HG03066 (cell line): ENCODE measurements around the gene PLEK.
"Not testable (repeated sequence)": the region's sequence is repeated elsewhere in the genome, so short reads cannot be mapped to it uniquely, and the experiment has no call there.

Source experiments
- ATAC-seq: cut with Tn5 transposase; IDR thresholded peaks from one replicate; pipeline ENCODE4 v1.9.1; 2021; ENCODE audit warnings: low read depth; ENCODE audit not compliant: unreplicated experiment

Gene PLEK, protein sequence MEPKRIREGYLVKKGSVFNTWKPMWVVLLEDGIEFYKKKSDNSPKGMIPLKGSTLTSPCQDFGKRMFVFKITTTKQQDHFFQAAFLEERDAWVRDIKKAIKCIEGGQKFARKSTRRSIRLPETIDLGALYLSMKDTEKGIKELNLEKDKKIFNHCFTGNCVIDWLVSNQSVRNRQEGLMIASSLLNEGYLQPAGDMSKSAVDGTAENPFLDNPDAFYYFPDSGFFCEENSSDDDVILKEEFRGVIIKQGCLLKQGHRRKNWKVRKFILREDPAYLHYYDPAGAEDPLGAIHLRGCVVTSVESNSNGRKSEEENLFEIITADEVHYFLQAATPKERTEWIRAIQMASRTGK

GRCh38 chr2:68365087-68365486 is at the start of gene PLEK:
TSS of gene PLEK (plus strand) at chr2:68365282. CDS start at chr2:68365352, 70 bp downstream.
- ATAC-seq, result peak; percentile 68

DNA sequence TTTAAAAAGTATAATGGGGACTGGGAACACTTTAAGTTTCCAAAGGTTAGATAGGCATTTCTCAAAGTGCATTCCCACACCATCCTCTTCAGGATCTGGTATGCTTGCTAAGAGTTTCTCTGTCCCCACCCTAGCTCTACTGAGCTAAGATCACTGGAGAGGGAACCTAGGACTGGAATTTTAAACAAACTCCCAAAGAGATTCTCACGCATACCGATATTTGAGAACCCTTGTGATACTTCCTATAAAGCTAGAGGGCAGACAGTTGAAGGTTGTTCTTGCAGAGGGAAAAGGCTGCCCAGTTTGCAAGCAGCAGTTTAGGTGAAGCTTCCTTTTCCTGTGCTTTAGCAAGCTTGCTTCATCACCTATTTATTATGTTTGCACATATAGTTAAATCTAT is 49.0 kb upstream of the PLEK start:
- ATAC-seq, result no peak

DNA sequence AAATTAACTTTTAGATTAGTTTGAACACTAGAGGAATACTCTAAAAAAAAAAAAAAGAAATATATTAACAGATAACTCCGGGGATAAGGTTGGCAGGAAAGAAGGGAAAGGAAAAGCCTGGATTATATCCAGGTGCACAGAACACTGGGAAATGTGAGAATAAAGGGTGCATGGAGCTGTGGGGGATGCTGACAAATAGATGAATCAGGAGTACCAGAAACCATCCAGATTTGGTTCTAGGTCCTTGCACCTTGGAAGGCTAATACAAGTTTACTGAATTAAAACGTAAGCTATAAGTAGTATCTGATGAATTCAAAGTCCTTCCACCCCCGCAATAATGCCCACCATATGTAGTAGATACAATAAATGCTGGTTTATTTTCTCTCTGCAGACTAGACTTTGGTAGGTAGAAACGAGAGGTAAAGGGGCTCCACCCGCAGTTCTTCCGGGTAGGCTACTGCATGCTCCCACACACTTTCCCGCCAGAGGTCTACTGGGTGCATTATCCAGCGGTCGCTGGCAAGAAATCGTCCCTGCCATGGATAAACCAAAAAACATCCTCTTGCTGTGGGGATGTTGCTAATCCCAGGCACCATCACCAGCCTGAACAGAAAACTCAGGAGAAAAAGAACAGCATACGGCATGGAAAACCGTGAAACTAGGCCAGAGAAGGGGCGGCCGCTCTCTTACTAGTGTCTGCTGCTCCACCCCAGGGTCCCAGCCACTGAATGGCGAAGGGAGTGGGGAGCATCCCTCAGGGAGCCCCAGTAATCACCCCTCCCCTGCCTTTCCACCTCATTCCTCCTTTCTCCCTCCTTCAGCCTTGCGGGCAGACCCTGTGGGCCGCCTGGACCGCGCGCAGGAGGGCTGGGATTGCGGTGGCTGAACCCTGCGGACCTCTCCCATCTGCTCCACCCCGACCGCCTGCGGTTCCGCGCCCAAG is 46.8 kb upstream of the PLEK start:
- ATAC-seq, result no peak

DNA sequence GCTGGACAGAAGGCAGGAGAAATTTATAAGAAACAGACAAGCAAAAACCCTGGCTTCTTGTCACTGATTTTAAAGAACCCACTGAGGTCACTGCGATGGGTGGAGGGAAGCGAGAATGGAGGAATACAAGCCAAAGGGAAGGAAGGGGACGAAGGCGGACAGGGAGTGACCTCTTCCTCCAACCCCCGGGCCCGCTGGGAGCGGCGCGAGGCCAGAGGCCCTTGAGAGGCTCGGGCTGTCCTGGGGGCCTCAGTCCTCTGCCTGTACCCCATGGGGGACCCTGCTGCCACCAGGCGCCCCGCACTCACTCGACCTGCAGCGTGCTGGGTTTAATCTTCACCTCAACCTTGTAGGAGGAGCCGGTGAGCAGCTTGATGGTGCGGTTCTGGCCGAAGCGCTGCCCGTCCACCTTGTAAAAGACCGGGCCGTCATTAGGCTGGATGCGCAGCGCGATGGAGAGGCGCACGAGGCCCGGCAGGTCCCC is 46.1 kb upstream of the PLEK start:
- ATAC-seq, result no peak

DNA sequence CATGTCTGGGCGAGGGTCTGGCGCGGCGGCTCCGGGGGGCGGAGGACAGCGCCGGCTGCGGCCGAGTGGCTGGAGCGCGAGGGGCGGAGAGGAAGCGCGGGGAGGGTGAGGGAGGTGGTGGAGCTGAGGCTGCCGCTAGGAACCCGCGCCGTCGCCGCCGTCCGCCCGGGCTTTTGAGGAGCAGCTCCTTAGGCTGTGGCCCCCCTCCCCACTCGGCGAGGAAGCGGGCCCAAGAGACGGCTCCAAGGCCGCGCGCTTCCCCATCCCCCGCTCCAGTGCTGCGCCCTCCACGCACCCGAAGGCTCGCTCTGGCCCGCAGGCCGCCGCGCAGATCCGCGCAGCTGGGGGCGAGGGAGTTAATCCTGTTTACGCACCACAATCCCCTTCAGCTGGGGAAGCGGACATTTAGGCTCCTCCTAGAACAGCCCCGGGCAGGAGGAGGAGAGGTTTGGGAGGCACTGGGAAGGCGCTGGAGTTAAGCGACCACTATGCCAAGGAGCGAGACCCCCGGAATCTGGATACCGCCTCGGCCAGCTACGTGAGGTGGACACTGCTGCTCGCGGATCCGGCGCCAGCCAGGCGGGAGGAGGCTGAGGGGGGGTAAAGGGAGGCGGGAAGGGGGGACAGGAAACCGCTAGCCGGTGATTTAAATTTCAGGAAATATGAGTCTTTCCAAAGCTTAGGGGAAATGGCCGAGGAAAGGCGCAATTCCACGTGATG is 45.5 kb upstream of the PLEK start, which contains the start of gene CNRIP1:
CNRIP1 (minus strand) TSS at position 552 of the 720 bp plus-strand sequence; CDS start at position 3, 549 bp downstream.
- no peak for ATAC-seq

DNA sequence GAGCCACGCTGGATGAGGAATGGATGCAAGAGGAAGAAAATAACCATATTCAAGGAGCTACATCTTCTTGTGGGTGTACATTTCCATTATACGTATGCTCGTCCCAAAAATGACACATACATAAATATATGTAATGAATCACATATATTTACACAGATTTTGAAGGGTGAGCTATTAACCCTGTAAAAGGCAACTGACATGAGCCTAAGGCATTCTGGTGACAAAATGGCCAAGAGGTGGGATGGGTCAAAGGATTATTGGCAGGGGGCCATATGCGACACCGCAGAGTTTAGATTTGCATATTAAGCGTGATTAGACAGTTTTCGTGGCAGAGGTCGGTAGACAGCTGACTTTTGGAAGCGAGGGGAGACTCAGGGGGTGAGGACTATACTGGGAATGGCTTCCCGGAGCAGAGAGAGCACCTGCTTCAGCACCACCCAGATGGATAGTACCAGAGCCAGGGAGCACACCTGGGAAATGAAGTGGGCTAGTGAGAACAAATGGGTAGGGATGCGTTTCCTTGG is 44.9 kb upstream of the PLEK start:
- ATAC-seq, result no peak

GRCh38 chr2:68325056-68325455 is 40.0 kb upstream of the PLEK start:
- ATAC-seq, result no peak

GRCh38 chr2:68328901-68329300 is 36.2 kb upstream of the PLEK start:
- no peak for ATAC-seq

GRCh38 chr2:68330691-68331090 is 34.4 kb upstream of the PLEK start:
- no peak for ATAC-seq

GRCh38 chr2:68333009-68333408 is 32.1 kb upstream of the PLEK start:
- ATAC-seq, result no peak

- ATAC-seq, result no peak
Observed at GRCh38 chr2:68333931-68334330, 31.2 kb upstream of the PLEK start.

DNA sequence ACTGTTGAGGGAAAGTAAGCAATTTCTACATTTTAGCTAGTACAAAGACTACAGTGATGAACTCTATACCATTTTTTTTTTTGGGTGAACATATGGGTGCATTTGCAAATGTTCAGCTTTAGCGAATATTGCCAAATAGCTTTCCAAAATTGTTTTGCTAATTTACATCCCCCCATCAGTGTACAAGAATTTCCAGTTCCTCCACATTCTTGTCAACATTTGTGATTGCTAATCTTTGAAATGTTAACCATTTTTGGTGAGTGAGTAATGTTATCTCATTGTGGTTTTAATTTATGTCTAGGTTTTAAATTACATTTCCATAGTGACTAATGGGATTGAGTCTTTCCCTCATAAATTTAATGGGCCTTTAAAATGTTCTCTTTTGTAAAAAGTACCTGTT is 28.9 kb upstream of the PLEK start:
- ATAC-seq, result no peak

DNA sequence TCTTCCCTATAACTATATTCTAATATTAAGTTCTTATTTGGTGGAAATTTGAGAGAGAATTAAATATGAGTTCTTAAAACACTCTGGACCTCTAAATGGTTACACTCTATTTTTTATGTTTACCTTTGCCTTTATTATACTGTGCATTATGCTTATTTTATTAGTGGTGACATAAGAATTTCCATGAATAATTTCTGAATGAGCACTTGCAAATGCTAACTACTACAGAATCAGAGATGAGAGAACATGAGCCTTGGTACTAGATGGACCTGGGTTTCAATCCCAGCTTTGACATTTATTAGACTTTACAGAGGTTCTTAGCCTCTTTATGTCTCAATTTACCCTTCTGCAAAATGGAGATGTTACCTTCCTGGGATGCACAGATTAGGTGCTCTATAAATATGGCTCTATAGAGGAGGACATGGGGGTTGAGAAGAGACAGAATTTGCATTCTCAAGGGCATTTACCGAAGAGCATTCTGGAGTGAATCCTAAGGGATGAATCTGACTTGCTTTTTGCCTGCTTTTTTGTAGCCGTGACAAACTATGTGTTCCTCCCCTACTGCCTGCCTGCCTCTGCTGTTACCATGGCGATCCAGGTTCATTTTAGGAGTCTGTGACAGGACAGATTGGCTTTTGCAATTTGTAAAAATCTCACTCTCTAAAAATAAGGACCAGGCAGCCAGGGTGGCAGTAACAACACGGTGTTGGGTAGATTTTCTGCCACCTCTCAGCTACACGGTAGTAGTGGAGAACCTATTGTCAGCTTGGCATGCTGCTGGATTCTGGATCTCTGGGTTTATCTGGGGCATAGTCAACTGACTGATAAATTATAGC is 24.6 kb upstream of the PLEK start:
- ATAC-seq, result no peak

- no peak for ATAC-seq
Observed at GRCh38 chr2:68341062-68341329, 24.1 kb upstream of the PLEK start.

DNA sequence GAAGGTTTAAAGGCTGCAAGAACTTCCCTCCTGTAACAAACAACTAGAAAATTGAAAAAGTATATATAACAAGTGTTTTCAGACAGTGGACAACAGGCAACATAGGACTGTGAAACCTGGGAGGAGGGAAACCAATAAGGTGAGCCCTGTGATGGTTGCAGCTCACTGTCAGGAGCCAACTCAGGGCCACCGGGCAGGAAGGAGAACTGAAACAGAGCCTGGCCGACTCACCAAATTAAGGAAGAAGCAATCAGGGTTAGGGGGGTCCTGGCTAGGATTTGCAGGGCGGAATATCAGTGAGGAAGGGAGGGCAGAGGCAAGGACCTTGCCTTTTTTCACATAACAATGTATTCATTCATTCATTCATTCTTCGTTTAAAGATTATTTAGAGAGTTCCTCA is 23.5 kb upstream of the PLEK start:
- no peak for ATAC-seq

DNA sequence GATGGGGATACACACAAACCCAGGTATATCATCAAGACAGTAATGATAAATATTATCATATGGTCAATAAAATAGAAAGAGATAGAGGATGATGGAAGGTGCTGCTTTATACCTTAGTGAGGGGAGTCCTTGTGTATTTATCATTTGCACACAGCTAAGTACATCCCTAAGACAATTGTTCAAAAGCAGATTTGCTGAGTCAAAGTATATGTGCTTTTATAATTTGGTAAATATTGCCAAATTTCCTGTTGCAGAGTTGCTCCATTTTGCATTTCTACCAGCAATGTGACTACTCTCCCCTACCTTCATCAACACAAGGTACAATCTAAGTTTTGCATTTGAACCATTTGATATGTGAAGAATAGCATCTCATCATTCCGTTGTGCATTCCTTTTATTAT is 22.6 kb upstream of the PLEK start:
- no peak for ATAC-seq

GRCh38 chr2:68344031-68344430 is 21.1 kb upstream of the PLEK start:
- ATAC-seq, result no peak

DNA sequence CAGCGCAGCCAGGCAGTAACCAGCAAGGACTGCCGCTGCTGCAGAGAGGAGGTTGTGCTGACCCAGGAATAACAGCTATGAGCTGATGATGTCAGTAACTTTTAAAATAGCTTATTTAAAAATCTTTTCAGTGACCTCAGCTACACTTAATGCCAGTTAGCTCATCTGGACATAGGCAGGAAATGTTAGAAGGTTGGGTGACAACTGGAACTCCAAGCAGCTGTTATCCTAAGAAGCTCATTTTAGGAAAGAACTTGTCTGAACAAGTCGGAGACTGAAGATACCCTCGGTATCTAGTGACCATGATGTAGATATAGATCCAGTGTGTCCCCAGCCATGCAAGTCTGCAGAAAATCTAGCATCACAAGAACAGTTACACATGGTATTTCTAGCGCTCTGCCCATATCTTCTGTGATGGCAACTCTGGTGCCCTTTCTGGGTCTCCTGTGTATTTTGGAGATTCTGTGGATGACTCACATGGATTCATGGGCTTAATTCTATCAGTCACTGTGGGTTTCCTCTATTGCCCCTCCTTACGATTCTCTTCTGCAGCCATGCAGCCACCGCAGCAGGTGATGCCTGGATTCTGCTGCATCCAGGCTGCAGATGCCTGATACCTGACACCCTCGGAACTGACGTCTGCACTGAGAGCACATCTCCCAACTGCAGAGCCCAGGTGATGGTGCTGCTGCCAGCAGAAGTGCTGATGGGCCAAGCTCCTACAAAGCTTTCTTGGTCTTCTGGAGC is 19.8 kb upstream of the PLEK start:
- ATAC-seq, result no peak

- not testable (repeated sequence) for ATAC-seq
Observed at GRCh38 chr2:68349091-68349490, 16.0 kb upstream of the PLEK start.
